MM.1S (cell line): Measurements from ENCODE around the gene DDX4.

Experiments used
- CTCF ChIP-seq: fragments of 300-600 bp; sonication (generic); IDR thresholded peaks from 2 replicates; pipeline ENCODE4 v1.5.1; 2016; ENCODE audit warnings: antibody characterized with exemption, low read length, mixed read lengths
- EZH2phosphoT487 ChIP-seq: fragments of 300-600 bp; sonication (generic); IDR thresholded peaks from 2 replicates; pipeline ENCODE4 v1.6.1; 2018; ENCODE audit warnings: antibody characterized with exemption, low read length

- TF ChIP-seq CTCF (no peak), EZH2phosphoT487 (no peak)
Measured at GRCh38 chr5:55865831-55866230, 128.0 kb downstream of the DDX4 start.
